Measurements from ENCODE around the gene SLC27A4.

The SLC27A4 gene

GRCh38 chr9:128394379-128395168, 54.2 kb downstream of the SLC27A4 start:
- no peak for DNase-seq (ENCODE audit: extremely low read depth, insufficient read length)
- no peaks in the 10 kb centered on the region; the same call in 1 of the 2 replicates for H3K27me3 ChIP-seq (replicated peaks; ENCODE audit: control insufficient read depth, insufficient read depth, low read length)
- no peak overlapping the region for H3K4me3 ChIP-seq (replicated peaks; ENCODE audit: low read depth, low read length)
- H3K36me3 ChIP-seq (ENCODE audit: control insufficient read depth, insufficient read depth, low read length): peaks cover 8% of the 10 kb centered on the region
- TF ChIP-seq, protein P1, sequence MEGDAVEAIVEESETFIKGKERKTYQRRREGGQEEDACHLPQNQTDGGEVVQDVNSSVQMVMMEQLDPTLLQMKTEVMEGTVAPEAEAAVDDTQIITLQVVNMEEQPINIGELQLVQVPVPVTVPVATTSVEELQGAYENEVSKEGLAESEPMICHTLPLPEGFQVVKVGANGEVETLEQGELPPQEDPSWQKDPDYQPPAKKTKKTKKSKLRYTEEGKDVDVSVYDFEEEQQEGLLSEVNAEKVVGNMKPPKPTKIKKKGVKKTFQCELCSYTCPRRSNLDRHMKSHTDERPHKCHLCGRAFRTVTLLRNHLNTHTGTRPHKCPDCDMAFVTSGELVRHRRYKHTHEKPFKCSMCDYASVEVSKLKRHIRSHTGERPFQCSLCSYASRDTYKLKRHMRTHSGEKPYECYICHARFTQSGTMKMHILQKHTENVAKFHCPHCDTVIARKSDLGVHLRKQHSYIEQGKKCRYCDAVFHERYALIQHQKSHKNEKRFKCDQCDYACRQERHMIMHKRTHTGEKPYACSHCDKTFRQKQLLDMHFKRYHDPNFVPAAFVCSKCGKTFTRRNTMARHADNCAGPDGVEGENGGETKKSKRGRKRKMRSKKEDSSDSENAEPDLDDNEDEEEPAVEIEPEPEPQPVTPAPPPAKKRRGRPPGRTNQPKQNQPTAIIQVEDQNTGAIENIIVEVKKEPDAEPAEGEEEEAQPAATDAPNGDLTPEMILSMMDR (IDR thresholded peaks at IDR 0.05; ENCODE audit: insufficient read depth, low read length, poor library complexity, severe bottlenecking): no peak

DNA sequence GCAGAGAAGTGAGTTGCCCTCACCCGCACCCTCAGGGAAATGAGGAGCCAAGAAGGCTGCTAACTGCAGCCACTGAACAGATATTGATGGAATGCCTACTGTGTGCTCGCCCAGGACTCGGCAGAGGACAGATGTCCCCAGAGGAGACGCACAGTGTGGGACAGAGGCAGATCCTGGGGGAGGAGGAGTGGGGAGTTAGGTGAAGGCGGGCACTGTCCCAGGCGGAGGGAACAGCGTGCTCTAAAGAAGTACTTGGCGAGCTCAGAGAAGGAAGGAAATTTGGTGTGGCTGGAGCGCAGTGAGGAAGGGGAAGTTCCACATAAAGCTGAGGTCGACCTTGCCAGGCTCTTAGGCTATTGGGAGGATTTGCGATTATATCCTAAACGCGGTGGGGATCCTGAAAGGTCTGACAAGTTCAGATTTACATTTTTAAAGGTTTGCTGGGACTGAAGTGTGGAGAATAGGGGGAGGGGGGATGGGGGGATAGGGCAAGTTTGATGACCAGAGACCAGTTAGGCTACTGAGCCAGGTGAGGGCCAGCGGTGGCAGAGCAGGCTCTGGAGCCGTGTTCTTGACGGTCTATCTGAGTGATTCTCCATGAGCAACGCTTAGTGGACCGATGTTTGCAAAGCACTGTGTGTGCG, 56.8 kb downstream of the SLC27A4 start:
- TF ChIP-seq, protein P1 (IDR thresholded peaks at IDR 0.05; ENCODE audit: insufficient read depth, low read length, poor library complexity, severe bottlenecking): no peak
- DNase-seq (ENCODE audit: extremely low read depth, insufficient read length): no peak
- no peak overlapping the region for H3K4me3 ChIP-seq (replicated peaks; ENCODE audit: low read depth, low read length)
- H3K36me3 ChIP-seq (ENCODE audit: control insufficient read depth, insufficient read depth, low read length): no peaks in the 10 kb centered on the region
- H3K27me3 ChIP-seq (replicated peaks; ENCODE audit: control insufficient read depth, insufficient read depth, low read length): no peaks in the 10 kb centered on the region; the same call in 1 of the 2 replicates

DNA sequence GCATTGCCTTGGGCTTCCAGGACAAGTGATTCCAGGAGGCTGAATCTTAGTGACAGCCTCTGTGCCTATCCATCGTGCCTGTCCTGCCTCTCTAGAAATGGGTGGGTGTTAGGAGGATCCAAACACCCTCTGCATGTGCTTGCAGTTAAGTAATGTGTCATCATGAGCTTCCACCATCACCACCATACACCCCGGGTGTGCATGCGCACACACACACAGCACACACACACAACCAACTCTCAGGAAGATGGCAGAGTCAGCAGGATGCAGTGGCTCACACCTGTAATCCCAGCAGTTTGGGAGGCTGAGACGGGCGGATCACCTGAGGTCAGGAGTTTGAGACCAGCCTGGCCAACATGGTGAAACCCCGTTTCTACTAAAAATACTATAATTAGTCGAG, 57.5 kb downstream of the SLC27A4 start:
- Histone ChIP-seq H3K27me3 (replicated peaks; ENCODE audit: control insufficient read depth, insufficient read depth, low read length) (no peaks in the 10 kb centered on the region; the same call in 1 of the 2 replicates), H3K36me3 (ENCODE audit: control insufficient read depth, insufficient read depth, low read length) (no peaks in the 10 kb centered on the region), H3K4me3 (replicated peaks; ENCODE audit: low read depth, low read length) (no peak overlapping the region)
- DNase-seq (ENCODE audit: extremely low read depth, insufficient read length): no peak
- TF ChIP-seq, protein P1 (IDR thresholded peaks at IDR 0.05; ENCODE audit: insufficient read depth, low read length, poor library complexity, severe bottlenecking): no peak

GRCh38 chr9:128399861-128400260, 59.5 kb downstream of the SLC27A4 start:
- Histone ChIP-seq H3K36me3 (ENCODE audit: control insufficient read depth, insufficient read depth, low read length) (no peaks in the 10 kb centered on the region), H3K27me3 (replicated peaks; ENCODE audit: control insufficient read depth, insufficient read depth, low read length) (no peaks in the 10 kb centered on the region; the same call in 1 of the 2 replicates), H3K4me3 (replicated peaks; ENCODE audit: low read depth, low read length) (no peak overlapping the region)
- TF ChIP-seq, protein P1 (IDR thresholded peaks at IDR 0.05; ENCODE audit: insufficient read depth, low read length, poor library complexity, severe bottlenecking): no peak
- no peak for DNase-seq (ENCODE audit: extremely low read depth, insufficient read length)

DNA sequence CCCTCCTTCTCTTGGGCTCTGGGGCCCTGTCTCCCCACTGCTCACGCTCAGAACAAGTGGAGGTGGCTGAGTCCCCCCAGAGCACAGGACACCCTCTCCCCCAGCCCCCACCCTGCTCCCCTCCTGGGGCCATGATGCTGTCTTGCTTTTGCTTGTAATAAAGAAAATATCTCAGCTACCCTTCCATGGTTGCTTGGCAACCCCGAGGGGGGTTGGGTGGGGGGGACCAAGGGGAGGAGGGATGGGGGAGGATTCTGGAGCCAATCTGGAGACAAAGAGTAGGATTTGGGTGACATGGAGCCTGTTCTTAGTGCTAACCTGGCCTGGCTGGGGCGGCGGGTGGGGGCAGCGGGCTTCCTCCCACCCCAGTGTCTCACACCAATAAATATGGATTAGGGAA, 64.2 kb downstream of the SLC27A4 start:
- Histone ChIP-seq H3K27me3 (replicated peaks; ENCODE audit: control insufficient read depth, insufficient read depth, low read length) (no peaks in the 10 kb centered on the region; the same call in none of the 2 replicates), H3K36me3 (ENCODE audit: control insufficient read depth, insufficient read depth, low read length) (no peaks in the 10 kb centered on the region), H3K4me3 (replicated peaks; ENCODE audit: low read depth, low read length) (no peak overlapping the region)
- DNase-seq (ENCODE audit: extremely low read depth, insufficient read length): no peak
- TF ChIP-seq, protein P1 (IDR thresholded peaks at IDR 0.05; ENCODE audit: insufficient read depth, low read length, poor library complexity, severe bottlenecking): no peak

All from GM06990 (cell line).